Jurkat, Clone E6-1 (cell line): ENCODE measurements around the gene LONP2.
"Not testable (repeated sequence)": the region's sequence is repeated elsewhere in the genome, so short reads cannot be mapped to it uniquely, and the experiment has no call there.

ENCODE experiments used
- DNase-seq: peaks from one replicate; pipeline ENCODE4 v3.0.0-alpha.2; 2011; ENCODE audit warnings: low read depth, low spot score
- H3K4me3 ChIP-seq: 2 replicates; pipeline ENCODE4 v1.5.1; 2011; ENCODE audit warnings: mild to moderate bottlenecking, low read length, control low read depth, moderate library complexity

Gene LONP2

GRCh38 chr16:48374255-48374654 lies 130.2 kb downstream of the LONP2 start:
- DNase-seq: no peak
- no peak overlapping the region for H3K4me3 ChIP-seq

- DNase-seq, H3K4me3 ChIP-seq: not testable (repeated sequence)
Measured at GRCh38 chr16:48377301-48377700, 133.2 kb downstream of the LONP2 start.

GRCh38 chr16:48378276-48378675 lies 134.2 kb downstream of the LONP2 start:
- DNase-seq: no peak
- H3K4me3 ChIP-seq: no peak overlapping the region

GRCh38 chr16:48378836-48379235 lies 134.7 kb downstream of the LONP2 start:
- DNase-seq: no peak
- no peak overlapping the region for H3K4me3 ChIP-seq

GRCh38 chr16:48381201-48381600 lies 137.1 kb downstream of the LONP2 start:
- no peak for DNase-seq
- H3K4me3 ChIP-seq: no peak overlapping the region

- DNase-seq: no peak
- no peak overlapping the region for H3K4me3 ChIP-seq
Measured at GRCh38 chr16:48382131-48382530, 138.0 kb downstream of the LONP2 start.

- peak overlapping the region; percentile 87 for H3K4me3 ChIP-seq
- DNase-seq: no peak
Measured at GRCh38 chr16:48383009-48383876, 139.1 kb downstream of the LONP2 start.

GRCh38 chr16:48383877-48384519 lies 139.9 kb downstream of the LONP2 start:
- H3K4me3 ChIP-seq: peak overlapping the region; percentile 87
- peak; percentile 18 for DNase-seq

- DNase-seq: no peak
- H3K4me3 ChIP-seq: peak overlapping the region; percentile 87
Measured at GRCh38 chr16:48384520-48385252, 140.6 kb downstream of the LONP2 start.

- peak; percentile 46 for DNase-seq
Measured at GRCh38 chr16:48385253-48386150, 141.4 kb downstream of the LONP2 start, which contains the start of gene SIAH1. TSS of gene SIAH1 (minus strand) at chr16:48385413. CDS start at chr16:48362428, 22,985 bp downstream.

GRCh38 chr16:48386559-48387312 lies 142.6 kb downstream of the LONP2 start:
- H3K4me3 ChIP-seq: no peak overlapping the region
- DNase-seq: no peak

More at GRCh38 chr16:48385253-48386150, 141.4 kb downstream of the LONP2 start, which contains the start of gene SIAH1:
- H3K4me3 ChIP-seq: peak within 1 kb of the TSS; percentile 87

- DNase-seq: no peak
Measured at GRCh38 chr16:48392407-48392806, 148.3 kb downstream of the LONP2 start.

GRCh38 chr16:48393485-48394354 lies 149.6 kb downstream of the LONP2 start:
- H3K4me3 ChIP-seq: no peak overlapping the region
- DNase-seq: no peak

More at GRCh38 chr16:48392407-48392806, 148.3 kb downstream of the LONP2 start:
- H3K4me3 ChIP-seq: no peak overlapping the region

- no peak overlapping the region for H3K4me3 ChIP-seq
- no peak for DNase-seq
Measured at GRCh38 chr16:48394355-48394703, 150.2 kb downstream of the LONP2 start.

GRCh38 chr16:48395375-48395774 lies 151.3 kb downstream of the LONP2 start:
- no peak overlapping the region for H3K4me3 ChIP-seq
- no peak for DNase-seq

GRCh38 chr16:48402547-48402946 lies 158.4 kb downstream of the LONP2 start:
- not testable (repeated sequence) for DNase-seq, H3K4me3 ChIP-seq

GRCh38 chr16:48405153-48405552 lies 161.1 kb downstream of the LONP2 start:
- no peak overlapping the region for H3K4me3 ChIP-seq
- DNase-seq: no peak
